Measurements from ENCODE around the gene GSG1L. TPM values are rescaled to one million over a fixed set of nuclear protein-coding genes. Genes with fewer than 3 reads are reported as not detected.

Gene GSG1L
- total RNA-seq, 3 donors from 2014 or later = not detected

- Histone ChIP-seq H3K4me1 (no peaks in the 10 kb centered on the region), H3K9me3 (no peaks in the 10 kb centered on the region), H3K36me3 (no peaks in the 10 kb centered on the region), H3K4me3 (no peak overlapping the region), H3K27ac (no peak overlapping the region), H3K27me3 (no peaks in the 10 kb centered on the region)
- TF ChIP-seq POLR2A (IDR thresholded peaks at IDR 0.05) (no peak), POLR2AphosphoS5 (IDR thresholded peaks at IDR 0.05) (no peak), CTCF (IDR thresholded peaks at IDR 0.05) (no peak)
- DNase-seq (ENCODE audit: low spot score in 2 of 2) = no peak
- intact Hi-C loops (cut with DNase I; ENCODE audit: low total_unique reads) = loop anchor here (10.0 kb wide), 1 partner anchor 106 kb away; no protein-coding TSS in a partner anchor
Measured at GRCh38 chr16:27789150-27789549, 274.4 kb downstream of the GSG1L start.

GRCh38 chr16:27787665-27788064, 275.8 kb downstream of the GSG1L start:
- no peaks in the 10 kb centered on the region for H3K27me3 ChIP-seq

DNA sequence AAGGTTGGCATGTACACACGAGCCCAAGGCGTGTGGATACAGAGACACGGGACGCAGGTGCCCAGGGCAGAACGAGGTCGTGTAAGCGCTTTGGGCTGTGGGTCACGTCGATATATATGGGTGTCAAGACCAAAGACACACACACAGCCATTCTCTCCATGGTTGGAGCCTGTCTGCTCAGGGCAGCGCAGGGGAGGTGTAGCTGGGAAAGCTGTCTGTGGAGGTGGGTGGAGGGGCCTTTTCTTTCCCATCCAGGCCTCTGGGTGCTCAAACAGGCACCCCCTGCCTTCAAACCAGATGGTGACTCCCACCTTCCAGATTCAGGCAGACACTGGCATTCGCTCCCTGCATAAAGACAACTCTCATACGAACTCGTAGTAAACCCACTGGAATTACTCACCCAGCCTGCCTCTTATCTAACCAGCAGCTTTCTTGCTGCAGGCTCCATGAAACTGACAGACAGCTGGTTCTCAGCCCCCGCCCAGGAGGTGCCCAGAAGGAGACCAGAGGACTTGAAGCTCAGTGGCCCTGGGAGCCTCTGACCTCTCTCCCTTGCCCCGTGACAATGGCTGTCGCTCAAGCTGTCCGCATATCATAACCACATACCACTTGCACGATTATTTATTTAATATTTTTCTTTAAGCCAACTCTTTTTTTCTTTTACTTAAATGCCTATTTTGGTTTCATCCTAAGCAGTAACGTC, 276.4 kb downstream of the GSG1L start:
- Histone ChIP-seq H3K9me3 (no peaks in the 10 kb centered on the region), H3K4me1 (no peaks in the 10 kb centered on the region), H3K27me3 (no peaks in the 10 kb centered on the region), H3K4me3 (no peak overlapping the region), H3K36me3 (no peaks in the 10 kb centered on the region), H3K27ac (no peak overlapping the region)
- DNase-seq (ENCODE audit: low spot score in 2 of 2) = no peak
- TF ChIP-seq POLR2A (IDR thresholded peaks at IDR 0.05) = no peak
- no peak for TF ChIP-seq CTCF (IDR thresholded peaks at IDR 0.05)
- TF ChIP-seq POLR2AphosphoS5 (IDR thresholded peaks at IDR 0.05) = no peak
- intact Hi-C loops (cut with DNase I; ENCODE audit: low total_unique reads) = loop anchor here (1.0 to 10.0 kb wide), 2 partner anchors 35 to 108 kb away; no protein-coding TSS in a partner anchor

More at GRCh38 chr16:27787665-27788064, 275.8 kb downstream of the GSG1L start:
- Histone ChIP-seq H3K4me3 (no peak overlapping the region), H3K9me3 (no peaks in the 10 kb centered on the region), H3K4me1 (no peaks in the 10 kb centered on the region), H3K27ac (no peak overlapping the region), H3K36me3 (no peaks in the 10 kb centered on the region)
- TF ChIP-seq CTCF (IDR thresholded peaks at IDR 0.05) (no peak), POLR2AphosphoS5 (IDR thresholded peaks at IDR 0.05) (no peak), POLR2A (IDR thresholded peaks at IDR 0.05) (no peak)
- DNase-seq (ENCODE audit: low spot score in 2 of 2) = no peak
- intact Hi-C loops (cut with DNase I; ENCODE audit: low total_unique reads) = loop anchor here (10.0 kb wide), 1 partner anchor 107 kb away; no protein-coding TSS in a partner anchor

GRCh38 chr16:27786221-27786922, 277.1 kb downstream of the GSG1L start:
- intact Hi-C loops (cut with DNase I; ENCODE audit: low total_unique reads) = loop anchor here (1.0 to 10.0 kb wide), 2 partner anchors 34 to 108 kb away; no protein-coding TSS in a partner anchor
- Histone ChIP-seq H3K4me3 (no peak overlapping the region), H3K4me1 (no peaks in the 10 kb centered on the region), H3K9me3 (no peaks in the 10 kb centered on the region), H3K36me3 (no peaks in the 10 kb centered on the region), H3K27ac (no peak overlapping the region), H3K27me3 (no peaks in the 10 kb centered on the region)
- DNase-seq (ENCODE audit: low spot score in 2 of 2) = no peak
- TF ChIP-seq CTCF (IDR thresholded peaks at IDR 0.05) (no peak), POLR2A (IDR thresholded peaks at IDR 0.05) (no peak), POLR2AphosphoS5 (IDR thresholded peaks at IDR 0.05) (no peak)

- TF ChIP-seq CTCF (IDR thresholded peaks at IDR 0.05) (no peak), POLR2A (IDR thresholded peaks at IDR 0.05) (no peak), POLR2AphosphoS5 (IDR thresholded peaks at IDR 0.05) (no peak)
- H3K27ac ChIP-seq = no peak overlapping the region
- no peaks in the 10 kb centered on the region for H3K9me3 ChIP-seq
- no peaks in the 10 kb centered on the region for H3K27me3 ChIP-seq
- H3K36me3 ChIP-seq = no peaks in the 10 kb centered on the region
- intact Hi-C loops (cut with DNase I; ENCODE audit: low total_unique reads) = loop anchor here (10.0 kb wide), 1 partner anchor 110 kb away; no protein-coding TSS in a partner anchor
- DNase-seq (ENCODE audit: low spot score in 2 of 2) = no peak
- H3K4me1 ChIP-seq = no peaks in the 10 kb centered on the region
- H3K4me3 ChIP-seq = no peak overlapping the region
Measured at GRCh38 chr16:27785307-27785678, 278.2 kb downstream of the GSG1L start.
